H1 (cell line): Measurements from ENCODE around the gene PLTP. TPM values are rescaled to one million over a fixed set of nuclear protein-coding genes. Genes with fewer than 3 reads are reported as not detected.

ENCODE experiments used
- CTCF ChIA-PET: fragments of 300-600 bp; sonication (Branson Sonifier 250); formaldehyde crosslinking; loops from one replicate; lab custom pipeline; 2021; ENCODE audit not compliant: partially characterized antibody; lab: Charles Lee
- POLR2A ChIA-PET: fragments of 300-600 bp; sonication (Branson Sonifier 250); formaldehyde crosslinking; loops from one replicate; lab custom pipeline; 2021; ENCODE audit warnings: inconsistent platforms; ENCODE audit not compliant: partially characterized antibody; lab: Charles Lee
- DNase-seq, 2 experiments: peaks; one replicate each; pipeline versions ENCODE4 v3.0.0 to v3.0.0-alpha.2; 2010 to 2022; ENCODE audit warnings: low spot score in 2 of 2, low read depth in 1 of 2, mixed read lengths in 1 of 2
- FAIRE-seq: peaks from 2 replicates; lab custom pipeline; 2011; peaks lifted over from hg19 to GRCh38; lab: Jason Lieb, UNC
- H2AFZ ChIP-seq: 2 replicates; pipeline ENCODE4 v1.8.1; 2012; ENCODE audit warnings: low read length, inconsistent platforms
- H2AK5ac ChIP-seq: 2 replicates; pipeline ENCODE4 v1.6.1; 2013; ENCODE audit warnings: low read depth, low read length
- H2BK120ac ChIP-seq: replicated peaks from 2 replicates; pipeline ENCODE3; 2013; ENCODE audit warnings: low read depth, low read length, inconsistent platforms
- H2BK12ac ChIP-seq: 2 replicates; pipeline ENCODE4 v1.6.1; 2013; ENCODE audit warnings: low read depth, low read length
- H2BK15ac ChIP-seq: 2 replicates; pipeline ENCODE4 v1.6.1; 2013; ENCODE audit warnings: low read length
- H2BK20ac ChIP-seq: 2 replicates; pipeline ENCODE4 v1.6.1; 2013; ENCODE audit warnings: low read length
- H2BK5ac ChIP-seq: 2 replicates; pipeline ENCODE4 v1.6.1; 2013; ENCODE audit warnings: low read depth, low read length
- H3K14ac ChIP-seq: 2 replicates; pipeline ENCODE4 v1.6.1; 2013; ENCODE audit warnings: inconsistent platforms; ENCODE audit not compliant: insufficient read length
- H3K18ac ChIP-seq: 2 replicates; pipeline ENCODE4 v1.6.1; 2013; ENCODE audit warnings: low read length; ENCODE audit errors: extremely low read depth
- H3K23ac ChIP-seq: 2 replicates; pipeline ENCODE4 v1.6.1; 2013; ENCODE audit warnings: inconsistent platforms; ENCODE audit not compliant: insufficient read length
- H3K23me2 ChIP-seq: 2 replicates; pipeline ENCODE4 v1.6.1; 2013; ENCODE audit warnings: low read depth, low read length
- H3K27ac ChIP-seq: 2 replicates; pipeline ENCODE4 v1.6.1; 2011; ENCODE audit warnings: low read depth, low read length, inconsistent platforms
- H3K27me3 ChIP-seq, 4 experiments: replicated peaks in 1 of 4; 1 replicate in 1 of 4; 2 replicates in 3 of 4; pipeline versions ENCODE4 v1.6.1 to v1.8.1; 2011 to 2013; ENCODE audit warnings: low read length in 3 of 4, mild to moderate bottlenecking in 3 of 4, inconsistent platforms in 2 of 4, mixed read lengths in 2 of 4, moderate library complexity in 1 of 4; ENCODE audit not compliant: control insufficient read depth in 3 of 4, insufficient read depth in 3 of 4; ENCODE audit errors: extremely low read depth in 1 of 4
- H3K36me3 ChIP-seq, 4 experiments: 2 replicates each; pipeline versions ENCODE4 v1.6.1 to v1.8.1; 2011 to 2013; ENCODE audit warnings: mild to moderate bottlenecking in 4 of 4, low read length in 3 of 4, moderate library complexity in 2 of 4, control low read depth in 1 of 4, inconsistent platforms in 1 of 4; ENCODE audit not compliant: insufficient read depth in 4 of 4, control insufficient read depth in 2 of 4
- H3K4ac ChIP-seq: replicated peaks from 2 replicates; pipeline ENCODE3; 2013; ENCODE audit warnings: low read length, low read depth, mixed read lengths, inconsistent platforms; ENCODE audit not compliant: insufficient read length
- H3K4me1 ChIP-seq, 4 experiments: replicated peaks in 1 of 4; 1 replicate in 1 of 4; 2 replicates in 3 of 4; pipeline versions ENCODE4 v1.6.1 to v1.8.1; 2011 to 2013; ENCODE audit warnings: low read length in 3 of 4, inconsistent platforms in 2 of 4, mixed read lengths in 1 of 4; ENCODE audit not compliant: insufficient read depth in 4 of 4, control insufficient read depth in 3 of 4
- H3K4me2 ChIP-seq, 2 experiments: 2 replicates each; pipeline versions ENCODE4 v1.6.1 to v1.8.1; 2011 to 2013; ENCODE audit warnings: low read depth in 2 of 2, low read length in 2 of 2, control low read depth in 1 of 2, inconsistent platforms in 1 of 2, mild to moderate bottlenecking in 1 of 2; ENCODE audit not compliant: insufficient read depth in 1 of 2
- H3K4me3 ChIP-seq, 4 experiments: fragments of 200-600, 300-600 bp in 1 of 4; sonication (generic), shearing (Covaris generic), sonication (Bioruptor Twin) in 1 of 4; 2 replicates each; pipeline versions ENCODE4 v1.5.1 to v1.8.1; 2011 to 2016; ENCODE audit warnings: low read length in 4 of 4, low read depth in 3 of 4, control low read depth in 2 of 4, inconsistent platforms in 2 of 4, mild to moderate bottlenecking in 2 of 4, mixed read lengths in 1 of 4, moderate library complexity in 1 of 4; ENCODE audit not compliant: insufficient read depth in 2 of 4; ENCODE audit errors: extremely low read depth in 1 of 4
- H3K56ac ChIP-seq: replicated peaks from 2 replicates; pipeline ENCODE3; 2013; ENCODE audit warnings: low read depth, mild to moderate bottlenecking, mixed read lengths, low read length, inconsistent platforms; ENCODE audit not compliant: insufficient read length
- H3K79me1 ChIP-seq: 2 replicates; pipeline ENCODE4 v1.6.1; 2013; ENCODE audit warnings: low read depth, low read length, control low read depth
- H3K79me2 ChIP-seq, 2 experiments: 2 replicates each; pipeline versions ENCODE4 v1.6.1 to v1.8.1; 2012 to 2013; ENCODE audit warnings: low read length in 2 of 2, mild to moderate bottlenecking in 2 of 2, inconsistent platforms in 1 of 2; ENCODE audit not compliant: insufficient read depth in 2 of 2, control insufficient read depth in 1 of 2
- H3K9ac ChIP-seq, 4 experiments: replicated peaks in 1 of 4; 1 replicate in 1 of 4; 2 replicates in 3 of 4; pipeline versions ENCODE4 v1.6.1 to v1.8.1; 2011 to 2013; ENCODE audit warnings: low read depth in 3 of 4, low read length in 3 of 4, control low read depth in 2 of 4, mild to moderate bottlenecking in 2 of 4, moderate library complexity in 2 of 4, inconsistent platforms in 1 of 4; ENCODE audit errors: extremely low read depth in 1 of 4
- H3K9me3 ChIP-seq, 2 experiments: 2 replicates each; pipeline versions ENCODE4 v1.6.1 to v1.8.1; 2012 to 2013; ENCODE audit warnings: mild to moderate bottlenecking in 2 of 2, moderate library complexity in 2 of 2, control low read depth in 1 of 2, inconsistent platforms in 1 of 2, low read depth in 1 of 2, low read length in 1 of 2, mixed read lengths in 1 of 2; ENCODE audit not compliant: insufficient read depth in 2 of 2
- H4K20me1 ChIP-seq, 2 experiments: replicated peaks in 1 of 2; 2 replicates each; pipeline versions ENCODE3 to v1.8.1; 2011 to 2013; ENCODE audit warnings: inconsistent platforms in 2 of 2, low read length in 2 of 2, mild to moderate bottlenecking in 1 of 2; ENCODE audit not compliant: insufficient read depth in 2 of 2, control insufficient read depth in 1 of 2
- H4K5ac ChIP-seq: 2 replicates; pipeline ENCODE4 v1.6.1; 2013; ENCODE audit warnings: low read length, low read depth, mixed read lengths, inconsistent platforms; ENCODE audit not compliant: insufficient read length
- H4K8ac ChIP-seq: 2 replicates; pipeline ENCODE4 v1.8.0; 2013; ENCODE audit warnings: mild to moderate bottlenecking, moderate library complexity, low read length, inconsistent platforms; ENCODE audit not compliant: insufficient read depth; ENCODE audit errors: extremely low read depth
- H4K91ac ChIP-seq: replicated peaks from 2 replicates; pipeline ENCODE3; 2013; ENCODE audit warnings: low read length, mixed read lengths, inconsistent platforms; ENCODE audit not compliant: insufficient read length
- CHD2 ChIP-seq: IDR thresholded peaks from 2 replicates; pipeline ENCODE4 v1.6.1; 2012; ENCODE audit warnings: low read length, improper control_type of control experiment
- WGBS, 2 experiments: shearing (Covaris generic) in 1 of 2; methylation state at CpG; one replicate each; pipeline versions ENCODE4 v1.1.6 to v1.1.7; 2013 to 2015; ENCODE audit warnings: low lambda C conversion rate in 2 of 2, mixed read lengths in 2 of 2, inconsistent platforms in 1 of 2, low coverage in 1 of 2, missing lambda C conversion rate in 1 of 2; ENCODE audit not compliant: insufficient replicate concordance in 2 of 2, insufficient coverage in 1 of 2, insufficient read length in 1 of 2; ENCODE audit errors: extremely low coverage in 1 of 2, missing lambda C conversion rate in 1 of 2; 5-methylcytosine and 5-hydroxymethylcytosine counted together
- long read RNA-seq, 2 experiments: library from RNA in 1 of 2; library from capped mRNA in 1 of 2; stranded (forward); transcript quantifications; one replicate each; pipeline ENCODE4 v2.0.0, GENCODE V29; 2021; ENCODE audit warnings: inconsistent platforms in 1 of 2
- polyA minus RNA-seq, 3 experiments: library from RNA; depleted of rRNA, polyadenylated mRNA; stranded (reverse); fragments of >200 nt; gene quantifications; 1 replicate in 2 of 3; 2 replicates in 1 of 3; pipeline ENCODE4 v1.2.3, GENCODE V29; 2011
- polyA plus RNA-seq, 7 experiments: library from polyadenylated mRNA; depleted of rRNA in 3 of 7; stranded (reverse) in 5 of 7; unstranded in 2 of 7; fragments of >200 nt in 5 of 7; fragments of 200-250 nt in 2 of 7; gene quantifications; 1 replicate in 5 of 7; 2 replicates in 1 of 7; 4 replicates in 1 of 7; pipeline versions ENCODE4 v1.2.1 to v1.2.3, GENCODE V29; 2011 to 2013; ENCODE audit warnings: missing spikeins in 2 of 7, mixed read lengths in 2 of 7
- total RNA-seq: library from RNA; stranded (reverse); fragmentation: NEBNext Ultra II Directional; extraction: Animal tissue kit (Norgen Biotek cat#: 25700); gene quantifications from 2 replicates; pipeline ENCODE4 v1.2.1, GENCODE V29; 2021
- TF ChIP-seq, protein P1 (sequence below): IDR thresholded peaks from 2 replicates; pipeline ENCODE4 v1.6.1; 2012; ENCODE audit warnings: inconsistent platforms

PLTP gene, protein sequence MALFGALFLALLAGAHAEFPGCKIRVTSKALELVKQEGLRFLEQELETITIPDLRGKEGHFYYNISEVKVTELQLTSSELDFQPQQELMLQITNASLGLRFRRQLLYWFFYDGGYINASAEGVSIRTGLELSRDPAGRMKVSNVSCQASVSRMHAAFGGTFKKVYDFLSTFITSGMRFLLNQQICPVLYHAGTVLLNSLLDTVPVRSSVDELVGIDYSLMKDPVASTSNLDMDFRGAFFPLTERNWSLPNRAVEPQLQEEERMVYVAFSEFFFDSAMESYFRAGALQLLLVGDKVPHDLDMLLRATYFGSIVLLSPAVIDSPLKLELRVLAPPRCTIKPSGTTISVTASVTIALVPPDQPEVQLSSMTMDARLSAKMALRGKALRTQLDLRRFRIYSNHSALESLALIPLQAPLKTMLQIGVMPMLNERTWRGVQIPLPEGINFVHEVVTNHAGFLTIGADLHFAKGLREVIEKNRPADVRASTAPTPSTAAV
- total RNA-seq (120 TPM in 2 replicates), polyA plus RNA-seq (2011; rRNA removed) (194 and 268 TPM in 2 replicates), polyA minus RNA-seq (2011; rRNA and poly(A)+ RNA removed) (77.0 and 101 TPM in 2 replicates)
- polyA plus RNA-seq (2011; cell fraction: cytosol; rRNA removed): 129 TPM
- 198 TPM for polyA plus RNA-seq (2011; cell fraction: nucleus; rRNA removed)
- polyA plus RNA-seq (2012, experiment 1 of 2): 117 to 175 TPM (median 169 TPM) in 4 replicates
- polyA plus RNA-seq (2012, experiment 2 of 2): 196 TPM
- polyA plus RNA-seq (2013, experiment 1 of 2): 240 TPM
- 233 TPM for polyA plus RNA-seq (2013, experiment 2 of 2)
- 101 TPM for polyA minus RNA-seq (2011; cell fraction: cytosol; rRNA and poly(A)+ RNA removed)
- polyA minus RNA-seq (2011; cell fraction: nucleus; rRNA and poly(A)+ RNA removed): 53.7 TPM
- long read RNA-seq, experiment 1, transcript PLTP-205 (15 exons, 2,255 nt): minor isoform, 15 of 345 reads
- long read RNA-seq, experiment 1, transcript PLTP-201 (15 exons, 1,731 nt): minor isoform, 6 of 345 reads
- long read RNA-seq, experiment 1, transcript PLTP-203 (16 exons, 1,743 nt): major isoform, 196 of 345 reads
- long read RNA-seq, experiment 1, partial matches to known transcripts: 77 of 345 reads
- long read RNA-seq, experiment 1, other reads (novel, unspliced or antisense): 49 of 345 reads
- long read RNA-seq, experiment 2, transcript PLTP-203 (16 exons, 1,743 nt): major isoform, 189 of 219 reads
- long read RNA-seq, experiment 2, partial matches to known transcripts: 15 of 219 reads
- long read RNA-seq, experiment 2, other reads (novel, unspliced or antisense): 11 of 219 reads

DNA sequence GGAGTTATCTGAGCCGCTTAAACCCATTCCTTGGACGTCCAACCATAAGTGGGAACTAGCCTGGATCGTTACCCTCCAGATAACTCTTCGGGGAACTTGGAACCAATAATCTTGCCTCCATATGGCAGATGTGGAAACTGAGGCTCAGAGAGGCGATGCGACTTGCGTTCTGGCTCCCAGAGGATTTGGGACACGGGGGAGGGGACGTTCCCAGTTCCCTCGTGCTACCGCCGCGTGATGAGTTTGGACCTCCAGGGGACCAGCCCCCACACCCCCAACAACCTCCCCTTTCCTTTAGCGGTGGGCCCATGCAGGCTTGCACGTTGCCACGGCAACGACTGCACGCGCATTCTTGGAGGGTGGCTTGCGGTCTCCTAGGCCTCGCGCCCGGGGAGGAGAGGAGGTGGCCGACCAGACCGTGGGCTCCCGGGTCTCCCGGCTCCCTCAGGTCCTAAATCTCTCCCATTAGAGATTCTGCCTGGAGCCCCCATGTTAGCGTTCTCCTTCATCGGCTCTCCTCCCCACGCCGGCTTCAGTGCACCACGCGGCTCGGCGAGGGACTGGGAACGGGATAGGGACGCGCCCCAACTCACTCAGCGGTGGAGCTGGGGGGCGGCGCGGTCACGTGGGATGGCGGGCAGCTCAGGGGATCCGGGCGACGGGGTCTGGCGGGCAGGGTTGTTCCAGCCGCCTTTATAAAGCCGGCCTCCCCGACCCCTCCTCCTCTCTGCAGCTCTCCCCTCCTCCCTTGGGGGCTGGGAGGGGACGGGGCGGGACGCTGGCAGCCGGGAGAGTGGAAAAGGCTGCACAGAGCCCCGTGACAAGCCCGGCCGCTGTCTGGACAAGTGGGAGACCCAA, at the start of gene PLTP:
Gene PLTP (minus strand): TSS at position 670 of the 858 bp plus-strand sequence. CDS start 703 bp downstream, outside the sequence.
- no peak within 1 kb of the TSS for H3K14ac ChIP-seq
- H2BK12ac ChIP-seq: peak within 1 kb of the TSS; percentile 43; the same call in 1 of the 2 replicates
- CTCF ChIA-PET: interaction anchor here (0.7 to 2.6 kb wide), 3 partner anchors 13 to 30 kb away, joined by 3 to 12 read pairs (median 4); partner anchors contain the start of genes PCIF1 and ZSWIM1
- no peaks in the 10 kb centered on the region for H3K27me3 ChIP-seq
- H3K4ac ChIP-seq: peak within 1 kb of the TSS; percentile 65
- POLR2A ChIA-PET: interaction anchor here (0.7 to 9.2 kb wide), 15 partner anchors 9 to 334 kb away, joined by 3 to 172 read pairs (median 7); partner anchors contain the start of genes CTSA, NEURL2, PCIF1 and ZSWIM1
- peak within 1 kb of the TSS; percentile 92 for H3K18ac ChIP-seq
- H2BK5ac ChIP-seq: peak within 1 kb of the TSS; percentile 55; the same call in 1 of the 2 replicates
- peak within 1 kb of the TSS; percentile 8; the same call in 1 of the 2 replicates for H2BK15ac ChIP-seq
- H3K79me1 ChIP-seq: no peaks in the 10 kb centered on the region; the same call in 1 of the 2 replicates
- peak within 1 kb of the TSS; percentile 52 to 81 (median 70) for H3K4me3 ChIP-seq
- H3K9ac ChIP-seq: peak within 1 kb of the TSS in 3 of 4 experiments; percentile 56 to 71 (median 68); a peak in 6 of 7 replicates
- H3K4me1 ChIP-seq: peaks cover 0 to 2% (median 0%) of the 10 kb centered on the region in 4 experiments; a peak in 3 of 7 replicates
- 0 out of 2 replicates have a peak within 1 kb of the TSS, but pooled peaks have one; percentile 27 for H2BK20ac ChIP-seq
- H3K23me2 ChIP-seq: peaks cover 11% of the 10 kb centered on the region; the same call in 1 of the 2 replicates
- FAIRE-seq (no peak), DNase-seq (peak in 1 of 2 experiments; percentile 86)
- peak within 1 kb of the TSS; percentile 58; the same call in 1 of the 2 replicates for H3K27ac ChIP-seq
- WGBS, 2 experiments: 2% methylated on average over 44 of the region's 58 CpGs; no CpG with 5 or more reads in 1 of the 2 experiments
- H4K20me1 ChIP-seq: peaks cover 2 to 9% of the 10 kb centered on the region in 2 experiments
- H4K5ac ChIP-seq: peak within 1 kb of the TSS; percentile 84
- H3K9me3 ChIP-seq: no peaks in the 10 kb centered on the region
- H3K79me2 ChIP-seq: 0 out of 4 replicates have a peak, but pooled peaks cover 0 to 3% of the 10 kb centered on the region in 2 experiments
- peak within 1 kb of the TSS; percentile 90 to 97 for H3K4me2 ChIP-seq
- no peak within 1 kb of the TSS; the same call in 1 of the 2 replicates for H2AK5ac ChIP-seq
- no peak within 1 kb of the TSS for H2BK120ac ChIP-seq
- 0 out of 2 replicates have a peak within 1 kb of the TSS, but pooled peaks have one; percentile 4 for H2AFZ ChIP-seq
- H3K36me3 ChIP-seq: peaks cover 4 to 20% (median 13%) of the 10 kb centered on the region in 4 experiments; a peak in 6 of 8 replicates
- peak within 1 kb of the TSS; percentile 91 for H4K91ac ChIP-seq
- peak within 1 kb of the TSS; percentile 81 for H4K8ac ChIP-seq
- no peak within 1 kb of the TSS for H3K23ac ChIP-seq
- H3K56ac ChIP-seq: peak within 1 kb of the TSS; percentile 66
- TF ChIP-seq, protein P1, sequence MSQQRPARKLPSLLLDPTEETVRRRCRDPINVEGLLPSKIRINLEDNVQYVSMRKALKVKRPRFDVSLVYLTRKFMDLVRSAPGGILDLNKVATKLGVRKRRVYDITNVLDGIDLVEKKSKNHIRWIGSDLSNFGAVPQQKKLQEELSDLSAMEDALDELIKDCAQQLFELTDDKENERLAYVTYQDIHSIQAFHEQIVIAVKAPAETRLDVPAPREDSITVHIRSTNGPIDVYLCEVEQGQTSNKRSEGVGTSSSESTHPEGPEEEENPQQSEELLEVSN: no peak
- no peak for TF ChIP-seq CHD2
